ENCODE results near the gene SOWAHD. TPM values are rescaled to one million over a fixed set of nuclear protein-coding genes. Genes with fewer than 3 reads are reported as not detected.

The SOWAHD gene
- polyA plus RNA-seq, 1 donor, result 0.47 TPM

Other genes with a start within 250 kb of the SOWAHD start
- 18.1 TPM for gene STEEP1, start 193.2 kb upstream of the SOWAHD start, polyA plus RNA-seq (ENCODE audit: insufficient read length)
- 60.1 TPM for gene UBE2A, start 184.0 kb upstream of the SOWAHD start, polyA plus RNA-seq (ENCODE audit: insufficient read length)
- gene NKRF, start 152.2 kb upstream of the SOWAHD start, polyA plus RNA-seq (ENCODE audit: insufficient read length), result 7.1 TPM
- gene SEPTIN6, start 65.4 kb upstream of the SOWAHD start, polyA plus RNA-seq (ENCODE audit: insufficient read length), result 32.1 TPM
- 3,298 TPM for gene RPL39, start 33.0 kb downstream of the SOWAHD start, polyA plus RNA-seq (ENCODE audit: insufficient read length)
- 13.5 TPM for gene UPF3B, start 94.4 kb downstream of the SOWAHD start, polyA plus RNA-seq (ENCODE audit: insufficient read length)
- 9.0 TPM for gene RNF113A, start 113.1 kb downstream of the SOWAHD start, polyA plus RNA-seq (ENCODE audit: insufficient read length)
- 92.8 TPM for gene NDUFA1, start 113.2 kb downstream of the SOWAHD start, polyA plus RNA-seq (ENCODE audit: insufficient read length)
- not detected for gene AKAP14, start 137.3 kb downstream of the SOWAHD start, polyA plus RNA-seq (ENCODE audit: insufficient read length)
- 9.0 TPM for gene NKAP, start 185.2 kb downstream of the SOWAHD start, polyA plus RNA-seq (ENCODE audit: insufficient read length)

Measured in forelimb muscle (tissue), 1 donor.